DOHH2 (cell line): ENCODE data around the gene ZSCAN22.

ENCODE experiments used
- H3F3A ChIP-seq: fragments of 200-600 bp; sonication (generic), shearing (Covaris generic); 2 replicates; pipeline ENCODE4 v1.6.0; 2016; ENCODE audit warnings: antibody characterized with exemption, mild to moderate bottlenecking; ENCODE audit not compliant: control insufficient read depth, insufficient read depth
- H3K27ac ChIP-seq: fragments of 200-600 bp; sonication (generic); 2 replicates; pipeline ENCODE4 v1.5.1; 2014; ENCODE audit warnings: low read depth, mild to moderate bottlenecking, low read length, moderate library complexity
- H3K27me3 ChIP-seq: fragments of 200-600 bp; sonication (generic); 2 replicates; pipeline ENCODE4 v1.6.1; 2014; ENCODE audit warnings: mild to moderate bottlenecking, low read length, mixed read lengths; ENCODE audit not compliant: control insufficient read depth
- H3K36me3 ChIP-seq: fragments of 200-600 bp; sonication (generic); 2 replicates; pipeline ENCODE4 v1.6.1; 2014; ENCODE audit warnings: mild to moderate bottlenecking, low read length, moderate library complexity, mixed read lengths; ENCODE audit not compliant: control insufficient read depth
- H3K4me1 ChIP-seq: fragments of 200-600 bp; sonication (generic); 2 replicates; pipeline ENCODE4 v1.6.1; 2014; ENCODE audit warnings: mild to moderate bottlenecking, low read length, mixed read lengths; ENCODE audit not compliant: control insufficient read depth
- H3K4me2 ChIP-seq: fragments of 200-600 bp; sonication (generic); 2 replicates; pipeline ENCODE4 v1.6.0; 2014; ENCODE audit warnings: mild to moderate bottlenecking, low read length, moderate library complexity
- H3K4me3 ChIP-seq: fragments of 200-600 bp; sonication (generic); 2 replicates; pipeline ENCODE4 v1.5.1; 2014; ENCODE audit warnings: mild to moderate bottlenecking, low read length, mixed read lengths
- H3K79me2 ChIP-seq: fragments of 200-600 bp; sonication (generic); 2 replicates; pipeline ENCODE4 v1.6.1; 2014; ENCODE audit warnings: mild to moderate bottlenecking, low read length, mixed read lengths; ENCODE audit not compliant: control insufficient read depth
- H3K9me2 ChIP-seq: fragments of 200-600 bp; sonication (generic); replicated peaks from 2 replicates; pipeline ENCODE4 v1.6.1; 2014; ENCODE audit warnings: mild to moderate bottlenecking, low read length, mixed read lengths; ENCODE audit not compliant: control insufficient read depth
- H3K9me3 ChIP-seq: fragments of 200-600 bp; sonication (generic); 2 replicates; pipeline ENCODE4 v1.6.1; 2014; ENCODE audit warnings: antibody characterized with exemption, low read length, mixed read lengths; ENCODE audit not compliant: control insufficient read depth, insufficient read depth
- H4K20me1 ChIP-seq: fragments of 200-600 bp; sonication (generic); 2 replicates; pipeline ENCODE4 v1.6.0; 2014; ENCODE audit warnings: low read depth, mild to moderate bottlenecking, antibody characterized with exemption, low read length, moderate library complexity; ENCODE audit not compliant: control insufficient read depth, insufficient read depth
- CTCF ChIP-seq: fragments of 200-600 bp; sonication (generic); IDR thresholded peaks from one replicate; pipeline ENCODE4 v1.5.1; 2014; ENCODE audit warnings: antibody characterized with exemption, mild to moderate bottlenecking, low read depth, low read length; ENCODE audit not compliant: poor library complexity, severe bottlenecking
- EZH2phosphoT487 ChIP-seq: fragments of 200-600 bp; sonication (generic); IDR thresholded peaks from 2 replicates; pipeline ENCODE4 v1.6.1; 2017; ENCODE audit warnings: borderline replicate concordance, mild to moderate bottlenecking, antibody characterized with exemption, low read length, moderate library complexity, mixed read lengths

Gene ZSCAN22

DNA sequence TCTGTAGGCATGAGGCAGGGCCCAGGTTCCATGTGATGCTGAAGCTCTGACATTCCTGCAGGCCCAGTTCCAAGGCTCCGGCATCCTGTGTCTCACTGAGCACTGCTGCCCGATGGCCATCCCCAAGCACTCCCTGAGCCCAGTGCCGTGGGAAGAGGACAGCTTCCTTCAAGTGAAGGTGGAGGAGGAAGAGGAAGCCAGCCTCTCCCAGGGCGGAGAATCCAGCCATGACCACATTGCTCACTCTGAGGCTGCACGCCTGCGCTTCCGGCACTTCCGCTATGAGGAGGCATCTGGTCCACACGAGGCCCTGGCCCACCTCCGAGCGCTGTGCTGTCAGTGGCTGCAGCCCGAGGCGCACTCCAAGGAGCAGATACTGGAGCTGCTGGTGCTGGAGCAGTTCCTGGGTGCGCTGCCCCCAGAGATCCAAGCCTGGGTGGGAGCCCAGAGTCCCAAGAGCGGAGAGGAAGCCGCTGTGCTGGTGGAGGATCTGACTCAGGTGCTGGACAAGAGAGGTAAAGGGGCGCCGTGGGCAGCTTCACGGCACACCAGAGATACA, 8.0 kb downstream of the ZSCAN22 start:
- no peak overlapping the region for H3K27ac ChIP-seq
- no peaks in the 10 kb centered on the region for H3K79me2 ChIP-seq
- H3K4me2 ChIP-seq, result no peak overlapping the region
- no peaks in the 10 kb centered on the region for H3F3A ChIP-seq
- H3K36me3 ChIP-seq, result peaks cover 20% of the 10 kb centered on the region
- TF ChIP-seq CTCF (no peak), EZH2phosphoT487 (no peak)
- no peaks in the 10 kb centered on the region for H3K9me2 ChIP-seq
- no peaks in the 10 kb centered on the region for H3K4me1 ChIP-seq
- H3K9me3 ChIP-seq, result no peaks in the 10 kb centered on the region
- no peaks in the 10 kb centered on the region for H3K27me3 ChIP-seq
- no peaks in the 10 kb centered on the region for H4K20me1 ChIP-seq
- H3K4me3 ChIP-seq, result no peak overlapping the region

- H3K79me2 ChIP-seq, result no peaks in the 10 kb centered on the region
- no peak for TF ChIP-seq EZH2phosphoT487
- TF ChIP-seq CTCF, result no peak
- no peak overlapping the region for H3K4me3 ChIP-seq
- no peaks in the 10 kb centered on the region for H3K9me2 ChIP-seq
- peaks cover 20% of the 10 kb centered on the region for H3K36me3 ChIP-seq
- no peaks in the 10 kb centered on the region for H4K20me1 ChIP-seq
- no peaks in the 10 kb centered on the region for H3K9me3 ChIP-seq
- no peaks in the 10 kb centered on the region for H3F3A ChIP-seq
- H3K27ac ChIP-seq, result no peak overlapping the region
- H3K4me2 ChIP-seq, result no peak overlapping the region
- no peaks in the 10 kb centered on the region for H3K27me3 ChIP-seq
- no peaks in the 10 kb centered on the region for H3K4me1 ChIP-seq
These were observed 8.8 kb downstream of the ZSCAN22 start for GRCh38 chr19:58335630-58336029.

- no peak for TF ChIP-seq CTCF
- no peak for TF ChIP-seq EZH2phosphoT487
- Histone ChIP-seq H3K79me2 (no peaks in the 10 kb centered on the region), H3K27me3 (no peaks in the 10 kb centered on the region), H3K9me2 (no peaks in the 10 kb centered on the region), H3F3A (no peaks in the 10 kb centered on the region), H3K4me3 (no peak overlapping the region), H3K4me1 (no peaks in the 10 kb centered on the region), H3K9me3 (no peaks in the 10 kb centered on the region), H3K27ac (no peak overlapping the region), H4K20me1 (no peaks in the 10 kb centered on the region), H3K4me2 (no peak overlapping the region), H3K36me3 (peaks cover 23% of the 10 kb centered on the region)
These were observed 9.4 kb downstream of the ZSCAN22 start for GRCh38 chr19:58336216-58336615.
